HCT116 (cell line): ENCODE data around the gene DGKG. TPM values are rescaled to one million over a fixed set of nuclear protein-coding genes. Genes with fewer than 3 reads are reported as not detected.

ENCODE experiments used
- ATAC-seq: fragments of 200-7000 bp; cut with Tn5 transposase; 2 replicates; pipeline ENCODE4 v1.9.1; 2020; ENCODE audit warnings: mild to moderate bottlenecking, moderate library complexity
- BruUV-seq: library from RNA; stranded (reverse); fragments of 400-500 nt; replicated peaks from 2 replicates; lab custom pipeline; 2021; lab: Mats Ljungman, UMichigan
- CTCF ChIA-PET: fragments of 300-600 bp; sonication (Branson Sonifier 250); formaldehyde crosslinking; loops from one replicate; lab custom pipeline; 2021; ENCODE audit warnings: antibody characterized with exemption; lab: Charles Lee
- POLR2A ChIA-PET: fragments of 300-600, 350-600 bp; sonication (Branson Sonifier 250); formaldehyde crosslinking; loops from one replicate; lab custom pipeline; 2021; ENCODE audit warnings: antibody characterized with exemption; lab: Charles Lee
- RAD21 ChIA-PET, 2 experiments: fragments of 300-600 bp; sonication (Branson Sonifier 250); formaldehyde crosslinking; loops; one replicate each; lab custom pipeline; 2023; ENCODE audit warnings: low total read pairs in 2 of 2; ENCODE audit not compliant: uncharacterized antibody in 2 of 2, unreplicated experiment in 2 of 2, low non-redundant PET in 1 of 2; lab: Charles Lee
- DNase-seq: peaks from one replicate; pipeline ENCODE4 v3.0.0-alpha.2; 2010; ENCODE audit warnings: low read depth, low spot score
- H2AFZ ChIP-seq: fragments of 200-600 bp; shearing (Covaris generic), sonication (generic); 2 replicates; pipeline ENCODE4 v1.6.1; 2017; ENCODE audit warnings: low read depth, mixed run types, mixed read lengths, antibody characterized with exemption, low read length; ENCODE audit not compliant: poor library complexity, severe bottlenecking
- H3K27ac ChIP-seq: 2 replicates; pipeline ENCODE4 v1.5.1; 2012; ENCODE audit warnings: low read depth, low read length
- H3K27me3 ChIP-seq: fragments of 200-600 bp; sonication (generic); 2 replicates; pipeline ENCODE4 v1.6.1; 2016; ENCODE audit warnings: mixed run types, low read length, mixed read lengths; ENCODE audit not compliant: insufficient read depth
- H3K36me3 ChIP-seq, 2 experiments: fragments of 200-500 bp in 1 of 2; fragments of 200-600 bp in 1 of 2; sonication (Bioruptor generic) in 1 of 2; sonication (generic) in 1 of 2; 2 replicates each; pipeline versions ENCODE4 v1.5.1 to v1.6.1; 2014 to 2016; ENCODE audit warnings: low read length in 2 of 2, inconsistent platforms in 1 of 2, mixed read lengths in 1 of 2, mixed run types in 1 of 2; ENCODE audit not compliant: insufficient read depth in 2 of 2, control insufficient read depth in 1 of 2
- H3K4me1 ChIP-seq, 2 experiments: fragments of 200-600 bp in 1 of 2; sonication (generic) in 1 of 2; 2 replicates each; pipeline versions ENCODE4 v1.5.1 to v1.6.1; 2012 to 2017; ENCODE audit warnings: low read length in 2 of 2, inconsistent platforms in 1 of 2, mild to moderate bottlenecking in 1 of 2, mixed read lengths in 1 of 2, mixed run types in 1 of 2, moderate library complexity in 1 of 2; ENCODE audit not compliant: insufficient read depth in 2 of 2, control insufficient read depth in 1 of 2
- H3K4me2 ChIP-seq: fragments of 200-600 bp; sonication (generic); 2 replicates; pipeline ENCODE4 v1.6.1; 2017; ENCODE audit warnings: mixed run types, low read length, mixed read lengths
- H3K4me3 ChIP-seq, 2 experiments: fragments of 200-600 bp in 1 of 2; sonication (generic) in 1 of 2; replicated peaks in 1 of 2; 2 replicates each; pipeline ENCODE4 v1.5.1; 2011 to 2016; ENCODE audit warnings: low read length in 2 of 2, control low read depth in 1 of 2, low read depth in 1 of 2, mild to moderate bottlenecking in 1 of 2, mixed read lengths in 1 of 2, mixed run types in 1 of 2
- H3K79me2 ChIP-seq: fragments of 200-600 bp; sonication (generic); 2 replicates; pipeline ENCODE4 v1.6.1; 2017; ENCODE audit warnings: mild to moderate bottlenecking, mixed run types, low read length, moderate library complexity, mixed read lengths; ENCODE audit not compliant: insufficient read depth
- H3K9ac ChIP-seq: fragments of 200-600 bp; sonication (generic); 2 replicates; pipeline ENCODE4 v1.6.1; 2016; ENCODE audit warnings: low read length, mixed read lengths
- H3K9me2 ChIP-seq: fragments of 200-600 bp; sonication (generic), shearing (Covaris generic); 2 replicates; pipeline ENCODE4 v1.6.1; 2017; ENCODE audit warnings: mixed run types, mild to moderate bottlenecking, moderate library complexity; ENCODE audit not compliant: insufficient read depth
- H3K9me3 ChIP-seq, 2 experiments: fragments of 200-500 bp in 1 of 2; fragments of 200-600 bp in 1 of 2; sonication (Bioruptor generic) in 1 of 2; sonication (generic) in 1 of 2; 2 replicates each; pipeline ENCODE4 v1.6.1; 2014 to 2017; ENCODE audit warnings: low read length in 2 of 2, mixed read lengths in 2 of 2, inconsistent platforms in 1 of 2, low read depth in 1 of 2, mild to moderate bottlenecking in 1 of 2, mixed run types in 1 of 2, moderate library complexity in 1 of 2; ENCODE audit not compliant: control insufficient read depth in 1 of 2, insufficient read depth in 1 of 2
- H4K20me1 ChIP-seq: fragments of 200-600 bp; sonication (generic), shearing (Covaris generic); 2 replicates; pipeline ENCODE4 v1.6.1; 2017; ENCODE audit warnings: mixed run types, mild to moderate bottlenecking, moderate library complexity; ENCODE audit not compliant: insufficient read depth
- CBX3 ChIP-seq: IDR thresholded peaks from 2 replicates; pipeline ENCODE4 v1.6.1; 2012; ENCODE audit warnings: low read depth
- CTCF ChIP-seq, 3 experiments: fragments of 200-600 bp in 1 of 3; sonication (generic) in 1 of 3; IDR thresholded peaks in 2 of 3; conservative IDR thresholded peaks in 1 of 3; 2 replicates each; pipeline ENCODE4 v1.5.1; 2012 to 2017; ENCODE audit warnings: low read depth in 2 of 3, low read length in 2 of 3, antibody characterized with exemption in 1 of 3, borderline replicate concordance in 1 of 3, control low read depth in 1 of 3, mild to moderate bottlenecking in 1 of 3, mixed read lengths in 1 of 3, mixed run types in 1 of 3, moderate library complexity in 1 of 3; ENCODE audit not compliant: insufficient read depth in 1 of 3
- ELF1 ChIP-seq: IDR thresholded peaks from 2 replicates; pipeline ENCODE4 v1.6.1; 2012; ENCODE audit warnings: low read depth, borderline replicate concordance
- EZH2 ChIP-seq: fragments of 200-600 bp; sonication (generic); IDR thresholded peaks from 2 replicates; pipeline ENCODE4 v1.6.1; 2017; ENCODE audit warnings: antibody characterized with exemption, mixed run types
- EZH2phosphoT487 ChIP-seq: fragments of 200-600 bp; IDR thresholded peaks from 2 replicates; pipeline ENCODE4 v1.6.1; 2018; ENCODE audit warnings: antibody characterized with exemption, borderline replicate concordance
- POLR2AphosphoS5 ChIP-seq: IDR thresholded peaks from 2 replicates; pipeline ENCODE4 v1.6.1; 2011; ENCODE audit warnings: mild to moderate bottlenecking, low read depth, low read length, moderate library complexity
- RAD21 ChIP-seq: IDR thresholded peaks from 2 replicates; pipeline ENCODE4 v1.6.1; 2012; ENCODE audit warnings: low read depth, mild to moderate bottlenecking
- REST ChIP-seq: IDR thresholded peaks from 2 replicates; pipeline ENCODE4 v1.6.1; 2012; ENCODE audit warnings: low read depth
- SP1 ChIP-seq: IDR thresholded peaks from 2 replicates; pipeline ENCODE4 v1.6.1; 2012; ENCODE audit warnings: low read depth
- TCF7L2 ChIP-seq: IDR thresholded peaks from 2 replicates; pipeline ENCODE4 v1.7.0; 2011; ENCODE audit warnings: borderline replicate concordance, inconsistent platforms; ENCODE audit not compliant: insufficient read depth, insufficient read length; ENCODE audit errors: extremely low read depth
- YY1 ChIP-seq: IDR thresholded peaks from 2 replicates; pipeline ENCODE4 v1.6.1; 2011; ENCODE audit warnings: low read length, low read depth, moderate library complexity, mild to moderate bottlenecking; ENCODE audit not compliant: insufficient replicate concordance; ENCODE audit errors: extremely low read depth
- ZFX ChIP-seq: fragments of 450-650 bp; IDR thresholded peaks from 2 replicates; pipeline ENCODE4 v1.6.1; 2017
- ZNF274 ChIP-seq: fragments of 200-500 bp; sonication (Bioruptor generic); IDR thresholded peaks from 2 replicates; pipeline ENCODE4 v1.6.1; 2014; ENCODE audit warnings: mild to moderate bottlenecking, low read depth, low read length, inconsistent platforms
- intact Hi-C: fragments of 100-400 bp; cut with micrococcal nuclease; formaldehyde crosslinking; loops from 2 replicates; pipeline ENCODE4 v1.10.0; 2022
- total RNA-seq: library from RNA; stranded (reverse); gene quantifications from one replicate; pipeline ENCODE4 v1.2.1, GENCODE V29; 2021; ENCODE audit not compliant: unreplicated experiment

Gene DGKG
- total RNA-seq, 1 experiment from 2014 or later: 4.8 TPM

- BruUV-seq: no TSS peak
- Histone ChIP-seq H2AFZ (no peak overlapping the region), H3K9me3 (no peaks in the 10 kb centered on the region), H3K9ac (no peak overlapping the region), H3K27ac (no peak overlapping the region), H3K27me3 (no peaks in the 10 kb centered on the region), H4K20me1 (no peaks in the 10 kb centered on the region), H3K9me2 (no peaks in the 10 kb centered on the region), H3K79me2 (no peaks in the 10 kb centered on the region), H3K4me3 (no peak overlapping the region), H3K36me3 (no peaks in the 10 kb centered on the region), H3K4me1 (no peaks in the 10 kb centered on the region), H3K4me2 (no peak overlapping the region)
- TF ChIP-seq REST (no peak), ZNF274 (no peak), EZH2phosphoT487 (no peak), CTCF (IDR thresholded peaks at IDR 0.05 in 2 of 3, conservative IDR thresholded peaks at IDR 0.05 in 1 of 3; ENCODE audit: borderline replicate concordance in 1 of 3, insufficient read depth in 1 of 3, low read depth in 2 of 3, low read length in 2 of 3) (peak; percentile 32 to 37 (median 37); a peak in 3 of 6 replicates), ZFX (no peak), POLR2AphosphoS5 (no peak), TCF7L2 (peak; percentile 36), YY1 (no peak), EZH2 (no peak), CBX3 (no peak), SP1 (no peak), RAD21 (peak; percentile 47), ELF1 (no peak)
- peak; percentile 88 for ATAC-seq
- ChIA-PET CTCF (interaction anchor here (0.7 kb wide), 1 partner anchor 9 kb away, joined by 3 read pairs; no protein-coding TSS in a partner anchor), RAD21 (no interaction called here), POLR2A (no interaction called here)
- intact Hi-C loops: loop anchor here (2.0 kb wide), 1 partner anchor 286 kb away; no protein-coding TSS in a partner anchor
- no peak for DNase-seq
These were observed 93.2 kb downstream of the DGKG start for GRCh38 chr3:186268616-186269448.
